HG03039 (cell line): Measurements from ENCODE around the gene ATP11A.
A peak's percentile ranks its signal among the peaks of the same experiment; 100 is the strongest.
"Not testable (repeated sequence)": the region's sequence is repeated elsewhere in the genome, so short reads cannot be mapped to it uniquely, and the experiment has no call there.

ENCODE experiments used
- ATAC-seq: cut with Tn5 transposase; IDR thresholded peaks from one replicate; pipeline ENCODE4 v1.9.1; 2021; ENCODE audit warnings: mild to moderate bottlenecking, moderate library complexity; ENCODE audit not compliant: unreplicated experiment

The ATP11A gene

GRCh38 chr13:112873851-112874750 lies 184.3 kb downstream of the ATP11A start:
- peak; percentile 81 for ATAC-seq

- no peak for ATAC-seq
Observed at GRCh38 chr13:112874751-112875300, 185.0 kb downstream of the ATP11A start.

DNA sequence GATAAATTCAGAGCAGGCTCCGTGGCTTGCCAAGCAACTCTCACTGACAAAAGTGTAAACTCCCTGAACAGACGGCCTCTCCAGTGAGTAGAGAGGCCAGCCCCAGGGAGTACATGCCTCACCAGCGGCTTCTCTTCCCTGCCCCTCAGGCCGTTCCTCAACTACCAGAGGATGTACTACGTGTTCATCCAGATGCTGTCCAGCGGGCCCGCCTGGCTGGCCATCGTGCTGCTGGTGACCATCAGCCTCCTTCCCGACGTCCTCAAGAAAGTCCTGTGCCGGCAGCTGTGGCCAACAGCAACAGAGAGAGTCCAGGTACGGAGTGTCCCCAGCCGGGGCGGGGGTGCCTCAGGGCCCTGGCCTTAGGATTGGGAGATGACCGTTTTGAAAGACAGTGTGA lies 185.8 kb downstream of the ATP11A start:
- ATAC-seq: no peak

DNA sequence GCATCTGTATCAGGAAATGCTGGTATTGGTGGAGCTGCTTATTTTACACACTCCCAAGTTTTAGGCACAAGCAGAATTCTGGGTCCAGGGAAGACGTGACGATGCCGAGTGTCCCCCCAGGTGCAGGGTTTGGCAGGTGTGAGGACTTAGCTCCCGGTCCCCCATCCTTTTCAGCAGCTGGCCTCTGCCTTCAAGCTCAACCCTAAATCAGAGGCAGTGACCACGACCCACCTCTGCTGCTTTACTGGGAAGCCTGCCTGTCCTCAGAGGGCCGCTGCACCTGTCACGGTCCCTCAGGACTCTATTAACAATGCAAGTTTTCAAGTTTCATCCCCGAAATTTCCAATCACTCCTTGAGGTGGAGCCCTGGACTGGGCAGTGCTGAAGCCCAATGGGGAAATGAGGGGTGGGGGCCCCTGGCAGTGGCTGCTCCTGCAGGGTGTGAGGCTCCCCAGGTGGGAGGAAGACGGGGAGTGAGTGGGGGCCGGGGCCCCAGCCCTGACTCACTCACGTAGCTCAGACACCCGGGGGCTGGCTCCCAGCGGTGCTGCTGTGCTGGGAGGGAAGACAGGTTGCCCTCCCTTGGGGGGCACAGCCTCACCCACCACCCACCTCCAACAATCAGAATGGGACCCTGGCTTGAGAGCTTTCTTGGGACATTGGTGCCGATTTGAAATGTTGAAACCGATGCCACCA lies 186.6 kb downstream of the ATP11A start:
- ATAC-seq: no peak

DNA sequence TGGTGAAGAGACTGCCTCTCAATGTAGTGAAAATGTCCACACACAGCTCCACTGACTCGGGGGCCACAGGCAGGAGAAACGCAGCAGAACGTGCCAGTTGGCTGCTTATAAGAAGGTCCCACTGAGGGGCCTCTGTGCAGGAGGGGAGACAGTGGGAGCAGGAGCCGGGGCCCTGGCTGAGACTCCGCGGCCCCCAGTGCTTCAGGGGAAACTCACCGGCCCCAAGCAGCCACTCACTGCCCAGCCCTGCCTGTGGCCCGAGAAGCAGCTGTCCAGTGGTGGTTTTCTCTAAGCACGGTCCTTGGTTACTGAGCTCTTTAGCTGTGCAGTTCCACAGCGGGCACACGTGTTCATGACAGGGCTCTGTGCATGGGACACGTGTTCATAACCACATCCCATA lies 187.2 kb downstream of the ATP11A start:
- ATAC-seq: no peak

DNA sequence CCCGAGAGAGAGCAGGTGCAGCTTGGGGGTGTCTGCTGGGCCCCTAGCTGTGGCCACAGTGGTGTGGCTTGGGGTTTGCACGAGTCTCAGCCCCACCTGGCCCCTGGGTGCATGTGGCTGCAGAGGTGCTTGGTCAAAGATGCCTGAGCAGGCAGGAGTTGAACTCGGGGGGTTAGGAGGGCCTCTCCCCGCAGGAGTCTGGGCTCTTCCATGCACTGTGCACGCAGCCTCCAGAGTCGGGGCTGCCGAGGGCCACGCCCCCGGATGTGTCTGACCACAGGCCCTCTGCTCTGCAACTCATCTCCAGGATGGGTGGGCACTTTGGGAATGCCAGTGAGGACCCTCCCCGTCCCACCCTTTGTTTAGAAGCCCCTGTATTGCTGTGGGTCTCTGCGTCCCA lies 187.7 kb downstream of the ATP11A start:
- ATAC-seq: no peak

DNA sequence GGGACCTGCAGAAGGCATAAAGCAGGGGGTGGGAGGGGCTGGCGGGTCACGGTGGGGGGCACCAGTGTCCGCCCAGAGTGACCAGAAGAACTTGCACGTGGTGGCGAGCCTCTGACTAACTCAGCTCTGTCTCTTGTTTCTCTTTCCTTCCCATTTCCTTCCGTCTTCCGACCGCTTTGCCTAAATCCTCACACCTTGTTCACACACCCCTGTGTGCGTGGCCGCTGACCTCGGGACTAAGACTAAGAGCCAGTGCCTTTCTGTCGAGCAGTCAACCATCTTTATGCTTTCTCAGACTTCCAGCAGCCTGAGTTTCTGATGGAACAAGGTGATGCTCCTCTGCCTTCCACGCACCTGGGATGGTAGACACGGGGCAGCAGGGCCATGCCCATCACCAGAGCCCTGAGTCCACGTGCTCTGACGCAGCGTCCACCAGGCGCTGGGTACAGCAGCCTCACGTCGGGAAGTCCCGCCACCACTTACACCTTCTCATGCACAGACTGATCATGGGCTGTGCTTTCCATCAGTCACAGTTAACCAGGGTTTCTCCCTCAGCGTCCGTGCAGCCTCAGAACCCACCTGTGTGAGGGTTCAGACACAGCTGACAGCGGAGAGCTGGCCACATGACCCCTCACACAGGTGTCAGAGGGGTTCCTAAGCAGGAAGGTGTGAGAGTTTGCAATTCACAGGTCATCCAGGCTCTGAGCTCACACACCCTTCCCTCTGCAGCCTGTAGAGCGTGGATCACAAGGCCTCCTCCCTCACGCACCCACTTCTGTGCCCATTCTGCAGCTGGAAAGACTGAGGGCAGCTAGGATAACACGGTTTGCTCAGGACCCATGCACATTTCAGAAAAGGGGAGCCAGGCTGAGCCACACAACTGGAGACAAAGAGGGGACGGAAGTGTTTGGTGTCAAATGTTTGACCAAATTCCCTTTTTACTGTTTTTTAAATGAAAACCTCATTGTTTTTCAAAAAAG lies 188.4 kb downstream of the ATP11A start:
- no peak for ATAC-seq

DNA sequence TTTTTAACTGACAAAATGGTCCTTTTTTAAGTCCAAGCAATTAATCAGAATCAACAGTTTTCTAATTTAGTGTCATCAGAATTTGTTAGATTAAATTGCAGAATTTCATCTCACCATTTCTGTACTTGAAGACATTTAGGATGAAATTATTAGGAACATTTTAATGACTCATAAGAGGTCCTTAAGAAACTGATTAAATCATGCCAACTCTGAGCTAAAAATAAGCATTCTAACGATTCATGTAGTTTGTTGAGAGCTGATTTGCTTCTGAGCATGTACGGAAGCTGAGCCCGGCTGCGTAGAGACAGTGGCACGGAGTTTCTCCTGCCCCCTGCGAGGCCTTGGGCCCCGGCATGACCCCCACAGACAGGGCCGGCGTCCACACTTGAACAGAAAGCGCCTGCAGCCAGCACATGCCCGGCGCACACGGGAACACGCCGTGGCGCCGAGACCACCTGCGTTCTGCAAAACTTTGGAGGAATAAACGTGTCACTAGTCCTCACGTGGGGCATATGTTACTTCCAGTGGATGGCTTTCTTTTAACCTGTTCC lies 189.5 kb downstream of the ATP11A start:
- ATAC-seq: no peak

GRCh38 chr13:112880221-112880641 lies 190.4 kb downstream of the ATP11A start:
- no peak for ATAC-seq

DNA sequence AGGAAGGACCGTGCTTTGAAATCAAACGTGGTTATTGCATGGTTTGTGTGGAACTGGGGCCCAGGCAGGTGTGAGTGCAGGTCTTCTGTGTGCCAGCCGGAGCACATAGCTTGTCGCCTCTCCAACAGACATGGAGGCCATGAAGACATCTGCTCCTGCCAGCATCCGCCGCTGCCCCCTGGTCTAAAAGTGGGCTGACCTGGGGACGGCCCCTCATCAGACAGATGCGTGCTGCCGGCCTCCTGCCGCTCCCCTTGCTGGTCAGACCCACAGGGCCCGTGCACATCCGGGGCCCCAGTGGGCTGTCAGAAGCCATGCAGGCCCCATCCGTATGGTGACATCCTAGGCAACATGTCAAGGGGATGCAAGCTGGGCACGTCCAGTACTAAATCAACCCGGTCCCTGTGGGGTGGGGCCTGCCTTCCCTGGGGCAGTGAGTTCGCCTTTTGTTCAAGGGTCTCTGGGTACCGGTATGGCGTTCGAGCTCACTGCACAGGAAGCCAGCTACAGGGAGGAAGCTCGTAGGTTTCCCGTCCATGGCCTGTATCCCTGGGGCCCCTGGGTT lies 191.2 kb downstream of the ATP11A start:
- ATAC-seq: no peak

DNA sequence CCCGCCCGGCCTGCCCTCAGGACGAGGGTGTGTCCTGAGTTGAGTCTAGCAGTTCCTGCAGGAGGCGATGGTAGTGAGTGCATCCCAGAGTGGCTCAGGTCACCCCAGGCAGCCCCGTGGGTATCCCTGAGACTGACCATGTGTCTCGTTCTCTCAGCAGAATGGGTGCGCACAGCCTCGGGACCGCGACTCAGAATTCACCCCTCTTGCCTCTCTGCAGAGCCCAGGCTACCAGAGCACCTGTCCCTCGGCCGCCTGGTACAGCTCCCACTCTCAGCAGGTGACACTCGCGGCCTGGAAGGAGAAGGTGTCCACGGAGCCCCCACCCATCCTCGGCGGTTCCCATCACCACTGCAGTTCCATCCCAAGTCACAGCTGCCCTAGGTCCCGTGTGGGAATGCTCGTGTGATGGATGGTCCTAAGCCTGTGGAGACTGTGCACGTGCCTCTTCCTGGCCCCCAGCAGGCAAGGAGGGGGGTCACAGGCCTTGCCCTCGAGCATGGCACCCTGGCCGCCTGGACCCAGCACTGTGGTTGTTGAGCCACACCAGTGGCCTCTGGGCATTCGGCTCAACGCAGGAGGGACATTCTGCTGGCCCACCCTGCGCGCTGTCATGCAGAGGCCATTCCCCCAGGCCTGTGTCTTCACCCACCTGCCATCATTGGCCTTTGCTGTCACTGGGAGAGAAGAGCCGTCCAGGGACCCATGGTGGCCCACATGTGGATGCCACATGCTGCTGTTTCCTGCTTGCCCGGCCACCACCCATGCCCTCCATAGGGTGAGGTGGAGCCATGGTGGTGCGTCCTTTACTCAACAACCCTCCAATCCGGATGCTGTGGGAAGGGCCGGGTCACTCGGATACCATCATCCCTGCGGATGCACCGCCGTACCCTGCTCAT lies 192.1 kb downstream of the ATP11A start:
- no peak for ATAC-seq

GRCh38 chr13:112882555-112883024 lies 192.8 kb downstream of the ATP11A start:
- ATAC-seq: no peak

DNA sequence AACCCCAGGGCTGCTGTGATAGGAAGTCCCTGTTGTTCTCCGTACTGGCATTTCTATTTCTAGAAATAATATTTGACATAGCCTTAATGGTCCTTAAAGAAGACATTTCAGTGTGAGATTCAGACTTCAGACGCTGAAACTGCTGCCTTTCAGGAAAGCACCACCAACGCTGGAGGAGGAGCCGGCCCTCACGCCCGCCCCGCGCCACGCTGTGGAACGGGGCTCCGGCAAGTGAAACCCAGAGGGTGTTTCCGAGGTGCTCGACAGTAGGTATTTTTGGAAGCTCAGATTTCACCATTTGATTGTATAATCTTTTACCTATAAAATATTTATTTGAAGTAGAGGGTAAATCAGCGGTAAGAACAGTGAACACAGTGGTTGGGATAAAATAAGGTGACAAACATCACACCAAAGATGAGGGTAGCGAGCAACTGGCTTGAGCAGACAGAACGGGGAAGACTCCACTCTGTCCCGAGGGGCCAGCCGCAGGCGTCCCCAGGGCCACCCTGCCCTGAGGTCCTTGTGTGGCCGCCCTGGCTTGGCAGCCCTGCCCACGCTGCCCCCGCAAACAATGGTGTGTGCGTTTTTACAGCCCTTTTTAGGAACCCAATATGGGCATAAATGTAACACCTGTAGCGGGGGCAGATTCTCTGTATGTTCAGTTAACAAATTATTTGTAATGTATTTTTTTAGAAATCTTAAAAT lies 193.6 kb downstream of the ATP11A start:
- no peak for ATAC-seq

- ATAC-seq: not testable (repeated sequence)
Observed at GRCh38 chr13:112884700-112885099, 194.9 kb downstream of the ATP11A start.

DNA sequence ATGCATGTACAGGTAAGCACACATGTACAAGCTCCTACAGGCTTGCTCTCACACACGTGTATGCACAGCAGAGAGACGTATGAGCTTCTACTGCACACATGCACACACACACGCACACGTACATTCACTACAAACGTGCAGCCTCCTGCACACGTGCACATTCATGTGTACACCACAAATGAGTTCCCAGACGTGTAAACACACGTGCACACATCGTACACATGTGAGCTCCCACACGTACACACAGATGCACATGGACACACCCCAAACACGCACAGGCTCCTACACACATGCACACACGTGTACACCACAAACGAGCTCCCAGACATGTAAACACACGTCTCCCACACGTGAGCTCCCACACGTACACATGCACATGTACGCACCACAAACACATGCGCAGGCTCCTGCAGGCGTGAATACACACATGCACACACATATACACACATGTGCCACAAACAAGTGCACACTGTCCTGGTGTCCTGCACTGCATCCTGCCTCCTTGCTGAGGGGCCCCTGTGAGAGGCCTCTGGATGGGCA lies 195.5 kb downstream of the ATP11A start:
- no peak for ATAC-seq

GRCh38 chr13:112885782-112886268 lies 196.0 kb downstream of the ATP11A start:
- ATAC-seq: no peak

DNA sequence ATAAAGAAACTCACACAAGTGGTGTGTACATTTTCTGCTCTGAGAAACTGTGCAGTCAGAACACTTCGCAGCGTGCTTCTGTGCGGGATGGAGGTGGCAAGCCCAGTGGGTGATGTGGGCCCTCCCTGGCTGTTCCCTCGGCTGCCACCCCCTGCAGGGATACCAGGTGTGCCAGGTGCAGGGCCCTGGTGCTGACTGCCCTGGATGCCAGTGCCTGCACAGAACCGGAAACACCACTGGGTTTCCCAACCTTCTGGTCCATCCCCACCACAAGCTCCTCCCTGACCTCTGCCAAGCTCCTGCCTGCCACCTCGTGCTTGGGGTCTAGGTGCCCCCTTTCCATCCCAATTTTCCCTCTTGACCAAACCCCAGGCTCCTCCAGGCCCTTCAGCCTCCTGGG lies 197.3 kb downstream of the ATP11A start:
- ATAC-seq: no peak

DNA sequence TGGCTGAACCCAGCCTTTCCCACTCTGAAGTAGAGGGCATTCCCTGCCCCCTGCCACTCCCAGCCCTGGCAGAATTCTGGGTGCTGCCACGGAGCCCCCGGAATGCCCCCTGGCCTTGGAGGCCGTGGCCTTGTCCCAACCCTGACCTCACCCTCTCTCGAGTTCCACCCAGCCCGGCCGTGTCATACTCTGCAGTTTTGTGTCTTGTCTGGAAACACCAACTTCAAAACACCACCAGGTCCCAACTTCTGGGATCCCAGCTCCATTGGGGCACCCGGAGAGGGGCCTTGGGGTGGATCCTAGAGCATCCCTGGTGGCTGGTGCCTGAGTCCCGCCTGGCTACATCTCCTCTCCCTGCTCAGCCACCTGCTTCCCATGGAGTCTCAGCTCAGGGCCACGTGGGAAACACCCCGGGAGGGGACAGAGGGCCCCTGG lies 197.7 kb downstream of the ATP11A start:
- ATAC-seq: no peak
